GM12865 (cell line): ENCODE results near the gene LDHD.

Experiments
- DNase-seq: peaks from one replicate; pipeline ENCODE4 v3.0.0; 2010; ENCODE audit warnings: low read depth
- H3K4me3 ChIP-seq: 2 replicates; pipeline ENCODE4 v1.5.1; 2011; ENCODE audit warnings: mild to moderate bottlenecking, low read depth, low read length, control low read depth
- CTCF ChIP-seq: IDR thresholded peaks from 2 replicates; pipeline ENCODE4 v1.5.1; 2011; ENCODE audit warnings: low read length, control low read depth, low read depth, inconsistent platforms; ENCODE audit not compliant: insufficient read depth; ENCODE audit errors: missing control alignments

Gene LDHD

GRCh38 chr16:75099738-75100602 is 16.6 kb downstream of the LDHD start:
- peak; percentile 61 for DNase-seq
- TF ChIP-seq CTCF, result no peak

GRCh38 chr16:75099075-75099667 is 17.4 kb downstream of the LDHD start:
- no peak for DNase-seq
- TF ChIP-seq CTCF, result no peak

More at GRCh38 chr16:75099738-75100602, 16.6 kb downstream of the LDHD start:
- H3K4me3 ChIP-seq, result no peak overlapping the region

GRCh38 chr16:75097941-75098901 is 18.4 kb downstream of the LDHD start:
- H3K4me3 ChIP-seq, result no peak overlapping the region
- no peak for DNase-seq
- no peak for TF ChIP-seq CTCF

More at GRCh38 chr16:75099075-75099667, 17.4 kb downstream of the LDHD start:
- H3K4me3 ChIP-seq, result no peak overlapping the region

GRCh38 chr16:75097191-75097761 is 19.3 kb downstream of the LDHD start:
- H3K4me3 ChIP-seq, result no peak overlapping the region
- no peak for DNase-seq
- no peak for TF ChIP-seq CTCF

GRCh38 chr16:75096656-75097055 is 19.9 kb downstream of the LDHD start:
- TF ChIP-seq CTCF, result peak; percentile 13

GRCh38 chr16:75095204-75095621 is 21.4 kb downstream of the LDHD start:
- no peak overlapping the region for H3K4me3 ChIP-seq
- no peak for TF ChIP-seq CTCF
- DNase-seq, result no peak

More at GRCh38 chr16:75096656-75097055, 19.9 kb downstream of the LDHD start:
- H3K4me3 ChIP-seq, result no peak overlapping the region
- no peak for DNase-seq
